ENCODE results near the gene AP5B1.

Gene AP5B1

GRCh38 chr11:65803797-65804492, 23.2 kb upstream of the AP5B1 start:
- in situ Hi-C loops (cut with HindIII; ENCODE audit: low sequenced_read_pairs) = no loop called here

GRCh38 chr11:65802841-65803240, 22.1 kb upstream of the AP5B1 start:
- in situ Hi-C loops (cut with HindIII; ENCODE audit: low sequenced_read_pairs) = no loop called here

DNA sequence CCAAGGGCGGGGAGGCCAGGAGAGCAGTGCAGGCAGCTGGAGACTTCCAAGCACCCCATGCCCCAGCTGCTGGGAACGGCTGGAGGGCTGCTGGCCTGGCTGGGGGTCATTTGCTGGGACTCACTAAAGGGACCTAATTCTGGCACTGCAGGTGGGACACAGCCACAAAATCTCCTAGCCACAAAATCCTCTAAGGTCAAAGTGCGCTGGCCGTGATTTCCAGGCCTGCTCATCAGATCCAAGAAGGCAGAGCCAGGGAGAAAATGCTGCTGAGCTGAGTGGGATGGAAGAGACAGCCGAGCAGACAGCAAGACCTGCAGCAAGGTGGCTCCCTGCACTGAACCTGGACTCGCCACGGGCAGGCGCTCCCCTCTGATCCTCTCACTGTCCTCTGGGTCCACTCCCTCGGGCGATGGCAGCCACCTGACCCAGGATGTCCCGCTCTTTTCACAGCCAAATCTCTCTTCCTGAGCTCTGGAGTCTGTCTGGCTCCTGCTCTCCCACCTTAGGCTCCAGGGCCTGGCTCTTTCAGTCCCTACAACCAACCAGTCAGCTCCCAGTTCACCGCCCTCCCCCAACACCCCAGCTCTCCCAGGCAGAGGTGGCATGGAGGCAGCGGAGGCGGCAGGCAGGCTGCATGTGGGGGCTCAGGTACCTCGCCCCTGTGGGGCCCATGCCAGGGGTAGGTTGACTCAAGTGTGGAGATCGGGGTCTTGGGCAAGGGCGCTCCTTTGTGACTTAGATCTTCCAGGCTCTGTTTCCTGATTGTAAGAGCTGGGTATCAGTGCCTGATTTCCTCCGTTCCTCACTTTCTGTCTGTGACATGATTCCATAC, 20.6 kb upstream of the AP5B1 start:
- in situ Hi-C loops (cut with HindIII; ENCODE audit: low sequenced_read_pairs) = no loop called here

- in situ Hi-C loops (cut with HindIII; ENCODE audit: low sequenced_read_pairs) = no loop called here
These were observed 18.1 kb upstream of the AP5B1 start for GRCh38 chr11:65798882-65799281.

DNA sequence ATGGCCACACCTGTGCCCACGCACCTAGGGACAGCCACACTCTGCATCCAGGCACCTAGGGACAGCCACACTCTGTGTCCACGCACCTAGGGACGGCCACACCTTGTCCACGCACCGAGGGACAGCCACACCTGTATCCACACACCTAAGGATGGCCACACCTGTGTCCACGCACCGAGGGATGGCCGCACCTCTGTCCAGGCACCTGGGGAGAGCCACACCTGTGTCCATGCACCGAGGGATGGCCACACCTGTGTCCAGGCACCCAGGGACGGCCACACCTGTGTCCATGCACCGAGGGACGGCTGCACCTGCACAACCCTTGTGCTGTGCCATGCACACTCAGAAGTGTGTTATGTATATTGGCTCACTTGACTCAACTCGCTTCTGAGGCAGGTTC, 16.9 kb upstream of the AP5B1 start:
- in situ Hi-C loops (cut with HindIII; ENCODE audit: low sequenced_read_pairs) = no loop called here

DNA sequence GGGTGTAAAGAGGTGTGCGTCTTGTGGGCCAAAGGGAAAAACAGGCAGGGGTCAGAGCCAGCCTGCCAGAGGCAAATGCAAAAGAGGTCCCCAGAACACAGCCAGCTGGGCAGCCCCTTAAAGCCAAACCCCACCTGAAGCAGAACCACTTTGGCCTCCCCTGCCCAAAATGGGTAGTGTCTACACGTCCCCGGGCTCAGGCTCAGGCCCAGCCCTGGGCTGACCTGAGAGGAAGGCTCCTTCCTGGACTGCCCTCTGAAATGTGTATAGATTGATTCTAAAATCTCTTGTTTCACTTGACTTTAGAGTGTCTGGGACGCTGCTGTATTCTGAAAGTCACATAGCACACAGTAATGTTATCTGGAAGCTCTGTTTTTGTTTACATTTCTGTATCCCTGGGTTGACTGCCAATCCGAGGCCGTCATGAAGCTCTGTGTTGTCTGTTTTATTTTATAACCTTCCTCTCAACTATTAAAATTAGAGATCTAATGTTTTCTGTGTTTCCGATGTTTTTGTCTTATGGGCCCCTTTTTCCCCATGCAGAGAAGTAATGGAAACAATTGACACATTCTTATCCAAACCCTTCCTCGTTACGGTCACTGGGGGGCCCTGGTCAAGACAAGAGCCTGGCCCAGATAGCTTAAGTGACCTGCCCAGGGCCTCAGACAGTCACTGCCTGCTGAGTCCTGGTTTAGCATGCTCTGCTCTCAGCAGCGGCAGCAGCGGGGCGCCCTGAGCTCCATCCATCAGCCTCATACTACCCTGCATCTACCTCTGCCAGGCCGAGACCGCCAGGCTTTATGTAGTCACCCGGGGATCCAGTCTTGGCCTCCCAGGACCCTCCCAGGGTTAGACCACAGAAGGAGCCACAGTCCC, 16.2 kb upstream of the AP5B1 start:
- in situ Hi-C loops (cut with HindIII; ENCODE audit: low sequenced_read_pairs) = no loop called here

- in situ Hi-C loops (cut with HindIII; ENCODE audit: low sequenced_read_pairs) = no loop called here
These were observed 14.1 kb upstream of the AP5B1 start for GRCh38 chr11:65794570-65795510.

DNA sequence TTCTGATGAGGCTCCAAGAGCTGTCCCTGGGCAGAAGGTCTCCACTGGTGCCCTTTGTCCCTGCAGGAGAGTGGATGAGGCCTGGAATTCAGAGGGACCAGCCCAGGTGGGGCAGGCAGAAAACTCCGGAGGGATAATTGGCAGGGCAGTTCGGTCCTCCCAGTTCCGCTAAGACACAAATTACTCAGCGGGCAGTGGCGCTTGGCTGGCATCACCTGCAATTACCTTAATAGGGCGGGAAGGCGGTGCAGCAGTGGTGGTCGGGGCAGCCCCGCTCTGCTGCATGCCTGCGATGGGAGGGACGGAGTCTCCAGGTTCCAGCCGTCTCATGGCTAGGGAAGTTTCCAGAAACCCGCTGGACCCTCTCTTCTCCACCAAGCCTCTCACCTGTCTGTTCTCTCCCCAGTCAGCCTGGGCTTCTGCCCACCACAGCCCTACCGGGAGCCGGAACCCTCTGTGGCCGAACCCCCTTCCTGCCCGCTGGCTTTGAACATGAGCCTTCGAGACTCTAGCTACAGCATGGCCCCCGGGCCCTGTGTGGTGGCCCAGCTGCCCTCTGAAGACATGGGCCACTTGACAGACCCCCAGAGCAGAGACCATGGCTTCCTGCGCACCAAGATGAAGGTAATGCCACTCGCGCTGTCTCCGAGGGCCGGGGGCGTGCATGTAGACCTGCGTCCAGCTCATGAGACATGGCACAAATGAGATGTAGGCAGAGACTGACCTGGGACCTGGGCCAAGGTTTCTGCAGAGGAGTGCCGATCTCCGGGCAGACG, 13.0 kb upstream of the AP5B1 start:
- in situ Hi-C loops (cut with HindIII; ENCODE audit: low sequenced_read_pairs) = no loop called here

DNA sequence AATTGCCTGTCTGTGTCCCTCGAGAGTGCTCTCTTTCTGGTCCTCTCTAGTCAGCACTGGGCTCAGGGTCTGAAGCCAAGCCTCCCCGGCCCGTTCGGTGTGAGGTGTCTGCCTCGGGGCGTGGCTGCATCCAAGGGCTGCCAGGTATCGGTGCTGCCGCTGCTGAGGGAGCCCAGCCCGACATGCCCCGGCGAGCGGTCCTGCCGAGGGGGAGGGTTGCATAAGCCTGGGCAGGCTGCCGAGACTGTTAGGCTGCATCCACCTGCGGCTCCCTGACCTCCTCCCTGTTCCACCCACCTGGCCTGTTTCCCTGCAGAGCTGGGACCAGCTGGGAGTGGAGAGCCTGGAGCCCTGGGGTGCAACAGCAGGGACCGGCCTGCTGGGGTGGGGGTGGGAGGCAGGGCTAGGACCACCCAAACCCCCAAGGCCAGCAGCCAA, 12.4 kb upstream of the AP5B1 start:
- in situ Hi-C loops (cut with HindIII; ENCODE audit: low sequenced_read_pairs) = no loop called here

DNA sequence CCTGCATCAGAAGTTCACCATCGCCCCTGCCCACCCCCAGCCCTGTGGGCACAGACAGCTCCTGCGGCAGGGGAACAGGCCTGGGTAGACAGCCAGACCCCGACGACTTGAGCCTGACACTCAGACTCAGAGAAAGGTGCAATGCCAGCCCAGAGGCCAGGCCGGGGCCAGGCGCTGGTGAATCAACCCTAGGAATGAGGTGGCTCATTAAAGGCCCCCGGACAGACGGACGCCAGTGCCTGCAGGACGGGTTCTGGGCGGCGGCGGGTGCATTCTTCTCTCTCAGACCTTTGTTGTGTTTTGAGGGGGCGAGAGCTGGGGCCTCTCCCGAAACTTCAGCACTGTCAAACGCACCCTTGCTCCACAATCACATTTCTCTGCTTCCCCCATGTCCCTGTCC, 11.7 kb upstream of the AP5B1 start:
- in situ Hi-C loops (cut with HindIII; ENCODE audit: low sequenced_read_pairs) = no loop called here

DNA sequence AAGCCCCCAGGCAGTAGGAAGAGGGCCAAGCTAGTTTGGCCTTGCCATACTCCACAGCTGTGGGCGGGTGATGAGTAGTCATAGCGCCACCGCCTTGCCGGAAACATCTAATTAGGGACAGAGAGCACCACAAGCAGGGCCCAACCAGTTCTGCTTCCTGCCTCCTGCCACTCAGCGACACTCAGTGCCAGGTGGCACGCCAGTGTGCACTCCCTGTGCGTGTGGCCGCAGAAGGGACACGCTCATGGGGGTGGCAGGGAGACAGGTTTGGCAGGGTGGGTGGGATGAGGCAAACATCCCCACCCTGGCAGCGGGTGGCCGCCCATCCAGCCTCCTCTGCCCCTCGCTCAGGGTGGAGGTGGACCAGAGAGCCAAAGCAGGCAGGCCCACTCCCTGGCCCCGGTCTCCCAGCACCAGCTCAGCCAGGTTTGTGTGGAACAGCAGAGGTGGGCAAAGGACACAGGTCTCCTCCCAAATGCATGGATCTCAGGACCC, 11.0 kb upstream of the AP5B1 start:
- in situ Hi-C loops (cut with HindIII; ENCODE audit: low sequenced_read_pairs) = no loop called here

DNA sequence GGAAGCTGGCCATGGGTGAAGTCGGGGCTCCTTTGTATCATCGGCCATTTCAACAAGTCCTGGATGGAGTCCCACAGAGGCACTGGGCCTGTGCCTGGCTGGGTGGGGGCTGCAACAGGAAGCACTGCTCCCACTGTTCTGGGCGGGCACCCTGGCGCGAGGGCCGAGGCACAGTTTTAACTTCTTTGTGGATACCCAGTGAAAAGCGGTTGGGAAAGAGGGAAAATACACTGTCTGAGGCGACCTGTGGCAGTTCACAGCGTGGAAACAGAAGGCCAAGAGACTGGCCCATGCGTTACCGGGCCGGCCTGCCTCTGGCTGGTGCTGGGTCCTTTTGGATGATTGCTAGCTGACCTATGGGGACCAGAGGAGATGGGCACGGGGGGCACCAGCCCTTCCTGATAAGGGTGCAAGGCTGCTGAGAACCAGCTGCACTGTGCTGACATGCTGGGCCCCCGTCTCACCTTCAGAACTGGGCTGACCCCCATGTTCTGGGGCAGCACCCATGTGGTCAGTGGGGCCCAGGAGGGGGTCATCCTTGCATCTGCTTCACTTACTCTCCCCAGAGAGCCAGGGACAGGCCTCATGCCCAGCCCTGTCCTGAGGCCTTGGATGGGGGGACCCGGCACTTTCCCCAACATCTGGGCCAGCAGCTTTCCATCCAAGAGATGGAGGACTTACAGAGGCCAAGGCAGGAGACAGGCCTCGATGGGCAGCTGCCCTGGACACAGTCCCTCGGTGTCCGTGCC, 10.3 kb upstream of the AP5B1 start:
- in situ Hi-C loops (cut with HindIII; ENCODE audit: low sequenced_read_pairs) = no loop called here

DNA sequence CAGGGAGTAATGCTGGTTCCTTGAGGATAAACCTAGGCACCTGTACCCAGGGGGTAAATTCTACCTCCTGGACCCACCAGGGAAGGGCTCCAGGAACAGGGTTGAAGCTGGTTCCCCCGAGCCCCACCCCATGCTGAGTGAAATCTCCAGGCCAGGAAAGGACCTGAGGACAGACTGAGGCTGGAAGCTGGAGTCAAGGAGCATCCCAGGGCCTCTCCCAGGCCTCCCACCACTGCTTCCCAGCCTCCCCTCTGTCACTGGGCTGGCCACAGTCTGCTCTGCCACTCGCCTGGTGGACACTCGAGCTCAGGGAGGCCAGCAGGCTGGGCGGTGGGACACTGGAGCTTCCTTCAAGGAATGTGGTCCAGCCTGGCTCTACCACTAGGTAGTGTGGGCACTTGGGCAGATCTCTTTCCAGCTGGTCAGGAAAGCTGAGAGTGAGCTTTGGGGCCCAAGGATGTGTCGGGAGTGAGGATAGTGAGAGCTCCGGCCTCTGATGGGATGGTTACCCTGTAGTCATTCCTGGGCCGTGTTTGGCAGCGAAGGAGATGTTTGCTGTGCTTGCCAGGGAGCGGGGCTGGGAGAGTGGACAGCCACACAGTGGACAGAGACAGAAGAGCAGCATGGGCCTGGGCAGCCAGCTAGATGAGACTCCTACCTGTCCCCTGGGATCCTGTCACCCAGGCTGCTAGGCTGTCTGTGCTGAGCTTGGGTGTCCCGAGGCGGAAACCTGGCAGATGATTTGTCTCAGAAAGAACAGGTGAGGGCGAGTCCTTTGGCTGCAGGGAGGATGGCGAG, 9.5 kb upstream of the AP5B1 start:
- in situ Hi-C loops (cut with HindIII; ENCODE audit: low sequenced_read_pairs) = no loop called here

DNA sequence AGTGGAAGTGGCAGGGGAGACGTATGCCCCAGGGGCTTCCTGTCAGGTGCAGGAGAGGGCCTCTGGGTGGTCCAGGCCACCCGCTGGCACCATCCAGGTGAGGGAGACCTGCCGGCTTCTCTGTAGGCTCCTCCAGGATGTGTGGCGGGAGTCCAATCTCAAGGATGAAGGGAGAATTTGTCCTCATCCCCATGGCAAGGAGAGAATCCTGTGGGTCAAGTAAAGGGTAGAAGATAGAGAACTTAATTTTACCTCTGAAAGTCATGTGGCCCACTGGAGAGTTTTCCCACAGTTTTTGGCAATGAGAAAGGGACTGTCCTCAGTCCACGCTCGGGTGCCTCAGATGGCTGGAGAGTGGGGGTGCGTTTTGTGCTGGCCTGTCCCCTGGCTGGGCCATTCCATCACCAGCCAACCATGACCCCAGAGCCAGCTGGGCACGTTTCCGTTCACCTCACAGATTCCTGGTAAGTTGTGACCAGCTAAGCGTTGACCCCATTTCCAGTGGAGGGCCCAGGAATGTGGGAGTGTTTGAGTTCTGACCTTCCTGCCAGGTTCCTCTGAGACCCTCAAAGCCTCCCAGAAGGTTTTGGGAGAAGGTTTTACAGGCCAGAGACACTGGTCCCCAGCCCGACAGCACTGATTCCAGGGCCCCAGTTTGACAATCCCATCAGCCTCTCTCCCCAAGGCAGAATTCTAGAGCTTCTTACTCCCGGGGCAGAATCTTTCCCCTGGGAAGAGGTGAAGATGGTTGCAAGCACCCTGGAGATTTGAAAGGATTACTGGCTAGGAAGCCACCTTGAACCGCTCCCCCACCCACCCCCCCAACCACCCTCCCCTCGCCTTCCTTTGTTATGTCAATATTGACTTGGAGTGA, 8.7 kb upstream of the AP5B1 start:
- in situ Hi-C loops (cut with HindIII; ENCODE audit: low sequenced_read_pairs) = no loop called here

GRCh38 chr11:65788821-65789220, 8.0 kb upstream of the AP5B1 start:
- in situ Hi-C loops (cut with HindIII; ENCODE audit: low sequenced_read_pairs) = no loop called here

- in situ Hi-C loops (cut with HindIII; ENCODE audit: low sequenced_read_pairs) = no loop called here
These were observed 7.2 kb upstream of the AP5B1 start for GRCh38 chr11:65787649-65788622.
